Lung (tissue), 12 donors: Measurements from ENCODE around the gene ARHGEF33. TPM values are rescaled to one million over a fixed set of nuclear protein-coding genes. Genes with fewer than 3 reads are reported as not detected.

Experiments used
- ATAC-seq: fragments of 200-7000 bp; cut with Tn5 transposase; one replicate; pipeline ENCODE4 v1.9.1; 2020; ENCODE audit warnings: moderate number of reproducible peaks; ENCODE audit not compliant: insufficient read depth, low FRiP score
- DNase-seq, 3 donors: peaks; one replicate each; pipeline ENCODE4 v3.0.0-alpha.2; 2013 to 2017
- H3K27ac ChIP-seq, 2 donors: one replicate each; pipeline ENCODE4 v1.5.1; 2013; ENCODE audit warnings: mild to moderate bottlenecking in 2 of 2, moderate library complexity in 2 of 2, control low read depth in 1 of 2, inconsistent platforms in 1 of 2, low read depth in 1 of 2, low read length in 1 of 2
- H3K27me3 ChIP-seq, 3 donors: one replicate each; pipeline ENCODE4 v1.5.1; 2013; ENCODE audit warnings: low read length in 2 of 3; ENCODE audit not compliant: control insufficient read depth in 3 of 3, insufficient read depth in 3 of 3
- H3K36me3 ChIP-seq, 4 donors: one replicate each; pipeline ENCODE4 v1.5.1; 2013; ENCODE audit warnings: low read length in 4 of 4, mild to moderate bottlenecking in 1 of 4, moderate library complexity in 1 of 4; ENCODE audit not compliant: control insufficient read depth in 4 of 4, insufficient read depth in 4 of 4
- H3K4me1 ChIP-seq, 5 donors: one replicate each; pipeline ENCODE4 v1.5.1; 2013; ENCODE audit warnings: low read length in 5 of 5, mild to moderate bottlenecking in 2 of 5, moderate library complexity in 1 of 5; ENCODE audit not compliant: control insufficient read depth in 5 of 5, insufficient read depth in 5 of 5
- H3K4me3 ChIP-seq: one replicate; pipeline ENCODE4 v1.5.1; 2013; ENCODE audit warnings: mild to moderate bottlenecking, control low read depth, moderate library complexity
- H3K9ac ChIP-seq, 2 donors: one replicate each; pipeline ENCODE4 v1.5.1; 2013; ENCODE audit warnings: low read length in 2 of 2, control low read depth in 1 of 2; ENCODE audit not compliant: insufficient read depth in 1 of 2
- H3K9me3 ChIP-seq, 4 donors: one replicate each; pipeline ENCODE4 v1.5.1; 2013; ENCODE audit warnings: low read length in 3 of 4, mild to moderate bottlenecking in 1 of 4, moderate library complexity in 1 of 4; ENCODE audit not compliant: control insufficient read depth in 4 of 4, insufficient read depth in 3 of 4
- WGBS, 2 donors: extraction: QIAGEN DNeasy Blood & Tissue Kit; methylation state at CpG; one replicate each; pipeline ENCODE4 v1.1.7; 2013; 5-methylcytosine and 5-hydroxymethylcytosine counted together
- polyA plus RNA-seq, 2 donors: library from polyadenylated mRNA; stranded (reverse); fragments of 200-250 nt; gene quantifications; one replicate each; pipeline ENCODE4 v1.2.1, GENCODE V29; 2013
- total RNA-seq, 2 donors: library from RNA; depleted of rRNA in 1 of 2; stranded (reverse); fragments of >200 nt in 1 of 2; gene quantifications; one replicate each; pipeline ENCODE4 v1.2.1, GENCODE V29; 2014 to 2021
- TF ChIP-seq, protein P1 (sequence below): IDR thresholded peaks from 2 replicates; pipeline ENCODE4 v1.5.1; 2012; ENCODE audit warnings: mild to moderate bottlenecking; ENCODE audit errors: control extremely low read depth, extremely low read depth
- donor health status: control.
- donor health status: control.
- donor health status: Bipolar disorder and iron deficiency.
- donor health status: healthy.
- donor health status: DM: yes; HTN: yes; CAD: no.

ARHGEF33 gene
- total and polyA plus RNA-seq, 4 donors: 0.23 to 5.5 (median 0.68) TPM

DNA sequence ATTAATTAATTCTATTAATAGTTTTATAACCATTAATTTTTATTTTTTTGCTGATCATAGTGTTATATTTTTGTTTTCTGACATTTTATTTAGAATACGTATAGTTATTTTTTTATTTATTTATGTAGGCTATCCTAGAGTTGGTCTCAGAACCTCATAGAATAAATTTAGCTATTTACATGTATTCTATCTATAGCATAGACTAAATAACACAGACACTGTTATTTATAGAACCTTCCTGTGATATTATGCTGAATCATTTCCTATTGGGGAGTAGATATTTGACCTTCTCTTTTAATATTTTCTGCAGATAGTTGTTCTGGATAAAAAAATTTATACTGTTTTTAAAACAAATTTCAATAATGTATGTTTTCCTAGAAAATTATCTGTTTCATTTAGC, 20.2 kb downstream of the ARHGEF33 start:
- no peaks in the 10 kb centered on the region for H3K27me3 ChIP-seq
- H3K9ac ChIP-seq: no peak overlapping the region
- 93 to 94% methylated on average over 1 of the region's 1 CpG for WGBS, 2 donors
- ATAC-seq (no peak), DNase-seq (no peak)
- TF ChIP-seq, protein P1, sequence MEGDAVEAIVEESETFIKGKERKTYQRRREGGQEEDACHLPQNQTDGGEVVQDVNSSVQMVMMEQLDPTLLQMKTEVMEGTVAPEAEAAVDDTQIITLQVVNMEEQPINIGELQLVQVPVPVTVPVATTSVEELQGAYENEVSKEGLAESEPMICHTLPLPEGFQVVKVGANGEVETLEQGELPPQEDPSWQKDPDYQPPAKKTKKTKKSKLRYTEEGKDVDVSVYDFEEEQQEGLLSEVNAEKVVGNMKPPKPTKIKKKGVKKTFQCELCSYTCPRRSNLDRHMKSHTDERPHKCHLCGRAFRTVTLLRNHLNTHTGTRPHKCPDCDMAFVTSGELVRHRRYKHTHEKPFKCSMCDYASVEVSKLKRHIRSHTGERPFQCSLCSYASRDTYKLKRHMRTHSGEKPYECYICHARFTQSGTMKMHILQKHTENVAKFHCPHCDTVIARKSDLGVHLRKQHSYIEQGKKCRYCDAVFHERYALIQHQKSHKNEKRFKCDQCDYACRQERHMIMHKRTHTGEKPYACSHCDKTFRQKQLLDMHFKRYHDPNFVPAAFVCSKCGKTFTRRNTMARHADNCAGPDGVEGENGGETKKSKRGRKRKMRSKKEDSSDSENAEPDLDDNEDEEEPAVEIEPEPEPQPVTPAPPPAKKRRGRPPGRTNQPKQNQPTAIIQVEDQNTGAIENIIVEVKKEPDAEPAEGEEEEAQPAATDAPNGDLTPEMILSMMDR: no peak
- no peaks in the 10 kb centered on the region for H3K4me1 ChIP-seq
- no peaks in the 10 kb centered on the region for H3K9me3 ChIP-seq
- H3K27ac ChIP-seq: no peak overlapping the region
- no peaks in the 10 kb centered on the region for H3K36me3 ChIP-seq
- H3K4me3 ChIP-seq: no peak overlapping the region

DNA sequence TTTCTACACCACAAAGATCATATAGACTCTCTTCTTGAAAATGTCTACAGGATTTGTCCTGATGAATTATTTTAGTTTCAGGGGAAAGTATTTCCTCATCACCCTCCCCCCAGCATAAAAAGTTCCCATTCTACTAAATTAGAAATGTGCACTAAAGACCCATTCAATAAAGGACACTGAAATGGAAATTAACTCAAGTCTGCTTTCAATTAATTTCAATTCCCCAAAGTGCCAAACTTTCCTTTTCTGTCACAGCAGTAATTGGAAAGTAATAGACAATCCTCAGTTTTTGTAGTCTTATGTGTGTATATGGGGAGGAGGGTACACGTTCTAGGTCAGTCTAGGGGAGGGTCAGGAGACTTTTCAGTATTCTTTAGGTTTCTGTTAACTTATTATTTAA, 21.5 kb downstream of the ARHGEF33 start:
- Histone ChIP-seq H3K9ac (no peak overlapping the region), H3K4me3 (no peak overlapping the region), H3K4me1 (no peaks in the 10 kb centered on the region), H3K27me3 (no peaks in the 10 kb centered on the region), H3K9me3 (no peaks in the 10 kb centered on the region), H3K36me3 (no peaks in the 10 kb centered on the region), H3K27ac (no peak overlapping the region)
- TF ChIP-seq, protein P1: no peak
- WGBS, 2 donors: 89 to 94% methylated on average over 1 of the region's 1 CpG
- DNase-seq (no peak), ATAC-seq (no peak)

DNA sequence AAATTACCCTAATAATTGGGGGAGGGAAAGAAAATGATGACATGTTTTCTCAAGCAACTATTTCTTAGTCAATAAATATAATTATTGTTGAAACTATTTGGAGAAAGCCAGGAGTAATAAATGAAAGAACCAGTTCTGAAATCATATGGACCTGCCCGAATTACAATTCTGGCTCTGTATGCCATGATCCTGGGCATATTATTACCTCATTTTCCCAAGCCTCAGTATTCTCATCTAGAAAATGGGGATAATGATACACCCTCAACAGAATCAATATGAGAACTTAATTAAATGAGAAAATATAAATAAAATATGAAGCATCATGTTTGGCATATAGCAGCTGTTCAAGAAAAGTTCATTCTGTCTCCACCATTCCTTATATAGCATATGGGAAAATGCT, 22.9 kb downstream of the ARHGEF33 start:
- H3K27me3 ChIP-seq: no peaks in the 10 kb centered on the region
- TF ChIP-seq, protein P1: no peak
- no peaks in the 10 kb centered on the region for H3K36me3 ChIP-seq
- H3K27ac ChIP-seq: no peak overlapping the region
- no peak overlapping the region for H3K4me3 ChIP-seq
- no peaks in the 10 kb centered on the region for H3K9me3 ChIP-seq
- no peak for ATAC-seq
- H3K4me1 ChIP-seq: no peaks in the 10 kb centered on the region
- no peak overlapping the region for H3K9ac ChIP-seq
- no peak for DNase-seq
- 56 to 70% methylated on average over 1 of the region's 1 CpG for WGBS, 2 donors

DNA sequence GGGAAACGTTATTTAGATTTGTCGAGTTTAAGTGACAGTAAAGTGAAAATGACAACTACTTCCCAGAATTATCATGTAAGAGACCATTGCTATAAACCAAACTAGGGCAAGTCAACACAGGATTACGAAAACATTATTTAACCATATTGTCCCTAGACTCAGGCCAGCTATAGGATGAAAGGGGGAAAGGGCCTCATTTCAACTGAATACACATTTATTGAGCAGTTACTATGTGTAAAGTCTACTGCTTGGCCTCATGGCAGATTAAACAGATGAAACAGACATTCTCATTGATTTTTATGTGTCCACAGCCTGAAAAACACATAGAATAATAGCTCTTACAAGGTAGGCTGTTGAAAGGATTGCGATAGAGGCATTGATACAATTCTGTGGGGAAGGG, 32.7 kb downstream of the ARHGEF33 start:
- no peak for ATAC-seq
- Histone ChIP-seq H3K27me3 (peaks cover 0 to 2% (median 0%) of the 10 kb centered on the region in 3 donors), H3K36me3 (peaks cover 0 to 2% (median 0%) of the 10 kb centered on the region in 4 donors), H3K9me3 (no peaks in the 10 kb centered on the region), H3K4me3 (no peak overlapping the region), H3K4me1 (no peaks in the 10 kb centered on the region), H3K9ac (no peak overlapping the region), H3K27ac (no peak overlapping the region)
- WGBS, 2 donors: 87 to 91% methylated on average over 4 of the region's 4 CpGs
- TF ChIP-seq, protein P1: no peak
- DNase-seq: no peak
